Activated CD8-positive, alpha-beta T cell treated with anti-CD3 and anti-CD28 coated beads for 36 hours (primary cell): ENCODE data around the gene PCGF2. TPM values are rescaled to one million over a fixed set of nuclear protein-coding genes. Genes with fewer than 3 reads are reported as not detected.

Experiments
- ATAC-seq: fragments of 200-7000 bp; cut with Tn5 transposase; one replicate; pipeline ENCODE4 v1.10.0; 2021; ENCODE audit warnings: mild to moderate bottlenecking, moderate library complexity
- CTCF ChIA-PET: fragments of 350-600 bp; sonication (Branson Sonifier 250); formaldehyde crosslinking; loops from one replicate; lab custom pipeline; 2021; ENCODE audit warnings: antibody characterized with exemption; lab: Charles Lee
- POLR2A ChIA-PET: fragments of 350-600 bp; sonication (Branson Sonifier 250); formaldehyde crosslinking; loops from one replicate; lab custom pipeline; 2021; ENCODE audit warnings: antibody characterized with exemption; lab: Charles Lee
- DNase-seq: peaks from one replicate; pipeline ENCODE4 v3.0.0-alpha.2; 2020
- H3K27ac Mint-ChIP-seq: one replicate; pipeline ENCODE4 v1.8.0; 2021; ENCODE audit warnings: mild to moderate bottlenecking, mixed read lengths
- H3K27me3 Mint-ChIP-seq: one replicate; pipeline ENCODE4 v1.8.0; 2021; ENCODE audit warnings: mixed read lengths
- H3K36me3 Mint-ChIP-seq: one replicate; pipeline ENCODE4 v1.8.0; 2021; ENCODE audit warnings: low read depth, mixed read lengths
- H3K4me1 Mint-ChIP-seq: one replicate; pipeline ENCODE4 v1.8.0; 2021; ENCODE audit warnings: low read depth, mixed read lengths
- H3K4me3 Mint-ChIP-seq: one replicate; pipeline ENCODE4 v1.8.0; 2021; ENCODE audit warnings: mild to moderate bottlenecking, moderate library complexity, mixed read lengths
- H3K9me3 Mint-ChIP-seq: one replicate; pipeline ENCODE4 v1.8.0; 2021; ENCODE audit warnings: mixed read lengths
- intact Hi-C: fragments of 100-400 bp; cut with micrococcal nuclease; formaldehyde crosslinking; loops from one replicate; pipeline ENCODE4 v1.10.0; 2022
- total RNA-seq, 2 experiments: library from RNA; stranded (reverse); gene quantifications; one replicate each; pipeline ENCODE4 v1.2.3, GENCODE V29; 2021
- TF ChIP-seq, protein P1 (sequence below): fragments of 200-600 bp; IDR thresholded peaks from one replicate; pipeline ENCODE4 v1.8.0; 2022; ENCODE audit warnings: antibody characterized with exemption, mild to moderate bottlenecking

Gene PCGF2
- total RNA-seq, 2 experiments from 2014 or later, result 0.50 to 1.2 TPM

DNA sequence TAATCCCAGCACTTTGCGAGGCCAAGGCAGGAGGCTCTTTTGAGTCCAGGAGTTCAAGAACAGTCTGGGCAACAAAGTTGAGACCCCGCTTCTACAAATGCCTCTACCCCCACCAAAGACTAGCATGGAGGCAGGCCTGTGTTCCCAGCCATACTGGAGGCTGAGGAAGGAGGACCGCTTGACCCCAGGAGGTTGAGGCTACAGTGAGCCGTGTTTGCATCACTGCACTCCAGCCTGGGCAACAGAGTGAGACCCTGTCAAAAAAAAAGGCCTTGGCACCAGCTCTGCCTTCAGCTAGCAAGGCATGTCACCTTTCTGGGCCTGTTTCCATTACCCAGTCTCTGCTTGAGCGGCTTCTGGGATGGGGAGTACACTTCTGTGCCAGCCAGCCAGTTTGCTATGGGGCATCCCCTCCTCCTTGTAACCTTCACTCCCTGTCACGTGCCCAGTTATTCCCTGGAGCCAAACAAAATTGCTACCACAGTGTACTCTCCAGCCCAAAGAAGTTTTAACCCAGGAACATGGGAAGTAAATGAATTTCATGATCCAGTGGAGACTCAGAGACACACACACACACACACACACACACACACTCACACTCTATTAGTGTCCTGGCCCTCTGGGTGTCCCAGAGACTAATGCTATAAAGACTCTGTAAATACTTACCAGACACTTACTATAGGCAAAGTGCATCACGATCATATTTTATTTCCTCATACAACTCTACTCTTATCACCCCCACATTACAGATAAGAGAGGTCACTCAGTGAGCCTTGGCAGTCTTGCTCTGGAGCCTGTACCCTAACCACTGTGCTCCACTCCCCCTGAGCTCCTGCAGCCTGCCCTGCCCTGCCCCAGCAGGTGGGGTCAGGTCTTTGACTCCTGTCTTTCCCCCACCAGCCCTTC is 15.5 kb downstream of the PCGF2 start:
- H3K4me3 Mint-ChIP-seq, result peak overlapping the region; percentile 89
- TF ChIP-seq, protein P1, sequence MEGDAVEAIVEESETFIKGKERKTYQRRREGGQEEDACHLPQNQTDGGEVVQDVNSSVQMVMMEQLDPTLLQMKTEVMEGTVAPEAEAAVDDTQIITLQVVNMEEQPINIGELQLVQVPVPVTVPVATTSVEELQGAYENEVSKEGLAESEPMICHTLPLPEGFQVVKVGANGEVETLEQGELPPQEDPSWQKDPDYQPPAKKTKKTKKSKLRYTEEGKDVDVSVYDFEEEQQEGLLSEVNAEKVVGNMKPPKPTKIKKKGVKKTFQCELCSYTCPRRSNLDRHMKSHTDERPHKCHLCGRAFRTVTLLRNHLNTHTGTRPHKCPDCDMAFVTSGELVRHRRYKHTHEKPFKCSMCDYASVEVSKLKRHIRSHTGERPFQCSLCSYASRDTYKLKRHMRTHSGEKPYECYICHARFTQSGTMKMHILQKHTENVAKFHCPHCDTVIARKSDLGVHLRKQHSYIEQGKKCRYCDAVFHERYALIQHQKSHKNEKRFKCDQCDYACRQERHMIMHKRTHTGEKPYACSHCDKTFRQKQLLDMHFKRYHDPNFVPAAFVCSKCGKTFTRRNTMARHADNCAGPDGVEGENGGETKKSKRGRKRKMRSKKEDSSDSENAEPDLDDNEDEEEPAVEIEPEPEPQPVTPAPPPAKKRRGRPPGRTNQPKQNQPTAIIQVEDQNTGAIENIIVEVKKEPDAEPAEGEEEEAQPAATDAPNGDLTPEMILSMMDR, result no peak
- no peaks in the 10 kb centered on the region for H3K9me3 Mint-ChIP-seq
- DNase-seq (no peak), ATAC-seq (no peak)
- POLR2A ChIA-PET, result interaction anchor here (0.6 to 2.5 kb wide), 3 partner anchors 27 to 54 kb away, joined by 3 to 13 read pairs (median 4); no protein-coding TSS in a partner anchor
- H3K27ac Mint-ChIP-seq, result peak overlapping the region; percentile 82
- CTCF ChIA-PET, result interaction anchor here (1.2 to 9.4 kb wide), 4 partner anchors 13 to 65 kb away, joined by 4 to 160 read pairs (median 30); partner anchors contain the start of gene EPOP
- intact Hi-C loops, result loop anchor here (5.0 kb wide), 1 partner anchor 35 kb away; no protein-coding TSS in a partner anchor
- peaks cover 66% of the 10 kb centered on the region for H3K4me1 Mint-ChIP-seq
- H3K36me3 Mint-ChIP-seq, result peaks cover 27% of the 10 kb centered on the region
- H3K27me3 Mint-ChIP-seq, result no peaks in the 10 kb centered on the region

DNA sequence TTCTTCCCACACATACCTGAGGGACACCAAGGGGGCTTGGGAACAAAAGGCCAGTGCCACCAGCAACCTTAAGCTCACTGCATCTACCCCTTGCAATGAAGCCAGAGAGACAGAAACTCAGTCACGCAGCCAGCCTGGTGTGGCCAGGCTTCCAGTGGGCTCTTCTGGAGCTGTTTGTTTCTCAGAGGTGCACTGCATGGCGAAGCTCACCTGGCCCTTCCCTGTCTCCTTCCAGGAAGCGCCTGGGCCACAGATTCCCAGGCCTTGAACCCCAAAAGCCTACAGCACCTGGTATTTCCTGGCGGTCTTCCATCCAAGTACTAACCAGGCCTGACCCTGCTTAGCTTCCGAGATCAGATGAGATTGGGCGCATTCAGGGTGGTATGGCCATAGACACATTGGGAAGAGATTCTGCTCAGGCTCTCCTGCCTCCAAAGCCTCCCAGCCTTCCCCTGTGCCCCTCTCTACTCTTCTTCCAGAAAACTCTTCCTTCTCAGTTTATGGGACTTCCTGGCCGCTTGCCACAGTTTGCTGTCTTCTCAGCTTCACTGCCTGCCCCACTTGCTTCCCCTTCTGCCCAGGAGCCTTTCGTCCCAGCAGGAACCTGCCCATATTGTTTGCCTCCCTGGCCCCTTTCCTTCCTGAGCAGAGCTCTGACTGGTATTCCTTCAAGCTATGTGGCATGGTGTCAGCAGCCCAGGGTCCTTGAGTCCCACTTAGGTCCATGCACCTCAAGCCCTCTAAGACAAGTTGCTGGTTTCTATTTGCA is 16.4 kb downstream of the PCGF2 start:
- intact Hi-C loops, result loop anchor here (5.0 kb wide), 1 partner anchor 34 kb away; no protein-coding TSS in a partner anchor
- peaks cover 73% of the 10 kb centered on the region for H3K4me1 Mint-ChIP-seq

DNA sequence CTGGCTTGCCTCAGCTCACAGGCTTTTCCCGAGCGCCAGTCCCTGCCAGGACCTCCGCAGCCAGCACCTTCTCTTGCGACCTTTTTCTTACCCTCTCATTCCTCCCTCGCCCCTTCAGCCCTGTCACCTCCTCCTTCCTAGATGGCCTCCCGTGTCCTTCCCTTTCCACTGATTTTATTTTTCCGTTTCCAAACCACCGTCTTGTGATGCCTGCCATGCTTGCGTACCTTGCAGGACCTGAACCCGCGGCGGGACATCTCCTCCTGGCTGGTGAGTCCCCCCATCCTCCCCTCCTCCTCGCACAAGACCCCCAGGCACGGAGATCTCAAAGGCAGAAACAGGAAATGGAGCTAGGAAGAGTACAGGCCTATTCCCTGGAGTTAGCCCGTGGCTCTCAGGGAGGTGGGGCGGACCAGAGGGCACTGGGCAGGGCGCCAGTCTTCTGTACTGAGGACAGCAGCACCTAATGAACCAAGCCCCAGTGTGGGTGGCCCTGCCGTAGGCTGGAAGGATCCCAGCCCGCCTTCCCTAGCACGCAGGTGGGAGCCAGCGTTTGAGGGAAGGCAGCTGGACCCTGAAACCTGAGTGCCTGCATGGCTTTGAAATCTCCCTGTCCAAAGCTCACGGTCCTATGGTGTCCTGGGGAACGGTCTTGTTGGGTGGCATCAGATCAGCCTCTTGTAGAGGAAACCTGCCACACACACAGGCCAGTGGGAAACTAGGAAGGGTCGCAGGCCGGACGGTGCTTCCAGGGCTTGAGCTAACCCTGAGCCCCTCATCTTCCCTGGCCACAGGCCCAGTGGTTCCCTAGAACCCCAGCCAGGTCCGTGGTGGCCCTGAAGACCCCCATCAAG is 17.4 kb downstream of the PCGF2 start:
- intact Hi-C loops, result loop anchor here (5.0 kb wide), 1 partner anchor 33 kb away; no protein-coding TSS in a partner anchor
- POLR2A ChIA-PET, result interaction anchor here (0.9 to 2.5 kb wide), 16 partner anchors 8 to 64 kb away, joined by 3 to 13 read pairs (median 5); partner anchors contain the start of gene MLLT6
- H3K36me3 Mint-ChIP-seq, result peaks cover 32% of the 10 kb centered on the region

More for the DNA sequence above, 16.4 kb downstream of the PCGF2 start:
- DNase-seq (no peak), ATAC-seq (no peak)
- Mint-ChIP-seq H3K27ac (peak overlapping the region; percentile 94), H3K36me3 (peaks cover 29% of the 10 kb centered on the region), H3K9me3 (no peaks in the 10 kb centered on the region), H3K4me3 (peak overlapping the region; percentile 89), H3K27me3 (no peaks in the 10 kb centered on the region)
- CTCF ChIA-PET, result interaction anchor here (0.8 to 9.4 kb wide), 8 partner anchors 19 to 421 kb away, joined by 3 to 160 read pairs (median 6); partner anchors contain the start of genes EPOP and PSMB3
- POLR2A ChIA-PET, result interaction anchor here (0.6 to 2.5 kb wide), 15 partner anchors 9 to 65 kb away, joined by 3 to 13 read pairs (median 4); partner anchors contain the start of gene MLLT6
- TF ChIP-seq, protein P1, result no peak

More for the DNA sequence above, 17.4 kb downstream of the PCGF2 start:
- no peak for ATAC-seq
- H3K27ac Mint-ChIP-seq, result peak overlapping the region; percentile 94
- TF ChIP-seq, protein P1, result no peak
- no peaks in the 10 kb centered on the region for H3K27me3 Mint-ChIP-seq
- no peaks in the 10 kb centered on the region for H3K9me3 Mint-ChIP-seq
- DNase-seq, result peak; percentile 39
- peak overlapping the region; percentile 89 for H3K4me3 Mint-ChIP-seq
- peaks cover 80% of the 10 kb centered on the region for H3K4me1 Mint-ChIP-seq
- CTCF ChIA-PET, result interaction anchor here (0.7 to 9.4 kb wide), 12 partner anchors 11 to 422 kb away, joined by 3 to 160 read pairs (median 4); partner anchors contain the start of genes EPOP and PSMB3
